Measurements from ENCODE around the gene NKX6-2.
"Not testable (repeated sequence)": the region's sequence is repeated elsewhere in the genome, so short reads cannot be mapped to it uniquely, and the experiment has no call there.

The NKX6-2 gene

GRCh38 chr10:132755166-132755711 is 30.7 kb downstream of the NKX6-2 start:
- no peak for DNase-seq (ENCODE audit: low read depth)

- DNase-seq (ENCODE audit: low read depth): no peak
Measured at GRCh38 chr10:132754071-132754470, 31.9 kb downstream of the NKX6-2 start.

DNA sequence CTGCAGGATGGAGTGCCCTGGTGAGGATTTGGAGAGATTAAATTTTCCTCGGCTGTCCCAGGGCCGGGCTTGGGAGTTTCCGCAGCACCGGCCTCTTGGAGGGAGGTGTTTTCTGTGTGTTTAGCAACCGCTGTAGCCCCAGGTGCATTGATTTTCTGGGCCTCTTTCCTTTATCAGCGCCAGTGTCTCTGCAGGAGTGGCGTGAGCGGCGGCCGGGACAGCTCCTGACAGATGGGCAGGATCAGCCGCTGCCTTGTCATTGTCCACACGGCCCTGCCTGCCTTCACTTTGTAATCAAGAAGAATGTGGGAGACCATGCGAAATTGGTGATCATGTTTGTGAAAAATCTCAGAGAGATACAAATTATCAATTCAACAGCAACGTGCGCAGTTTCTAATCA is 32.4 kb downstream of the NKX6-2 start:
- no peak for DNase-seq (ENCODE audit: low read depth)

DNA sequence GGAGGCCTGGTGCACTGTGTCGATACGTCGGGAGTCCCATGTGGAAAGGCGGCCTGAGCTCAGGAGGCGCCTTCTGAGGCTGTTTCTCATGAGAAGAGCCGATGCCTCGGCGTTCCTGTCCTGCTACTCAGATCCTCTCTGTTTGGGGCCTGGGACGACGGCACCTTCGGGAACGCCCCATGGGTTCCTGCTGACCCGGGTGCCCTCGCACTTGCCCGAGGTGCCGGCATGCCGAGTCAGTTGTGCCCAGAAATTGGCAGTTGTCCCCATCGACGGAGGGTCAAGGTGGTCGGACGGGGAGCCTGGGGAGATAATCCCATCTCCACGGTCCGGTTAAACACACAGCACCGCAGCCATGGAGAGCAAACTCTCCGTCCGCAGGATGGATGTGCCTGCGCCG is 33.0 kb downstream of the NKX6-2 start:
- DNase-seq (ENCODE audit: low read depth): no peak

- no peak for DNase-seq (ENCODE audit: low read depth)
Measured at GRCh38 chr10:132752378-132752777, 33.6 kb downstream of the NKX6-2 start.

DNA sequence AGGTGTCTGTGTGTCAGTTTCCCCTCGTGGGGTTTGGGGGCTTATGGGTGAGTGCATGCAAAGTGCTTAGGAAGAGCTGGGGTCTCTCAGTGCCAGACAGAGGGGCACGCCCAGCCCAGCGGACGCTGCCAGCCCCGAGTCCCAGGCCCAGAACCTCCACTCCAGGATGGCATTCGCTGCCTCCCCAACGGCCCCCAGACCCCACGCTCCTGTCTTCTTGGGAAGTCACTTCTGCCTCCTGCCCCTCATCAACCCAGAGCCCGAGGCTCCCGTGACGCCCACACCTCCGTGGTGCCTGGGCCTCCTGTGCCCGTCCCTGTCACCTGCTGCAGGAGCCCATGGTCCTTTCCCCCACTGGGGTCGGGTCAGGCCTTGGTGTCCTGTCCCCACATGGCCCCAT is 35.0 kb downstream of the NKX6-2 start:
- DNase-seq (ENCODE audit: low read depth): no peak

- no peak for DNase-seq (ENCODE audit: low read depth)
Measured at GRCh38 chr10:132749371-132749795, 36.6 kb downstream of the NKX6-2 start.

GRCh38 chr10:132748545-132749370 is 37.2 kb downstream of the NKX6-2 start:
- no peak for DNase-seq (ENCODE audit: low read depth)

DNA sequence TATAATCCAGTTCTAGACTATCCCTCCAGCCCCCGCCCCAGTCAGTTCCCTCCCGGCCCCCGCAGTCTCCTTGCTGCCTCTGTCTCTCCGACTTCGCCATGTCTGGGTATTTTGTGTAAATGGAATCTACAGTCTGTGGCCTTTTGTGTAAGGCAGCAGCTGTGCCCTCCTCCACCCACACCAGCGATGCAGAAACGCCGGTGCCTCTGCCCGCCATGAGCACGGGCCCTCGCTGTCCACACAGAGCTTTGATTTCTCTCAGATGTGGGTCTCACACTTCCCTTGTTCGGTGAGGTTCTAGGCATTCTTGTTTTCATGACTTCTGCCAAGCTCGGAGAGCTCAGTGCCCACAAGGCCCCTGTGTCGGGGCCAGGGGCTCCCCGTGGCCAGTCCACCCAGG is 37.8 kb downstream of the NKX6-2 start:
- DNase-seq (ENCODE audit: low read depth): no peak

DNA sequence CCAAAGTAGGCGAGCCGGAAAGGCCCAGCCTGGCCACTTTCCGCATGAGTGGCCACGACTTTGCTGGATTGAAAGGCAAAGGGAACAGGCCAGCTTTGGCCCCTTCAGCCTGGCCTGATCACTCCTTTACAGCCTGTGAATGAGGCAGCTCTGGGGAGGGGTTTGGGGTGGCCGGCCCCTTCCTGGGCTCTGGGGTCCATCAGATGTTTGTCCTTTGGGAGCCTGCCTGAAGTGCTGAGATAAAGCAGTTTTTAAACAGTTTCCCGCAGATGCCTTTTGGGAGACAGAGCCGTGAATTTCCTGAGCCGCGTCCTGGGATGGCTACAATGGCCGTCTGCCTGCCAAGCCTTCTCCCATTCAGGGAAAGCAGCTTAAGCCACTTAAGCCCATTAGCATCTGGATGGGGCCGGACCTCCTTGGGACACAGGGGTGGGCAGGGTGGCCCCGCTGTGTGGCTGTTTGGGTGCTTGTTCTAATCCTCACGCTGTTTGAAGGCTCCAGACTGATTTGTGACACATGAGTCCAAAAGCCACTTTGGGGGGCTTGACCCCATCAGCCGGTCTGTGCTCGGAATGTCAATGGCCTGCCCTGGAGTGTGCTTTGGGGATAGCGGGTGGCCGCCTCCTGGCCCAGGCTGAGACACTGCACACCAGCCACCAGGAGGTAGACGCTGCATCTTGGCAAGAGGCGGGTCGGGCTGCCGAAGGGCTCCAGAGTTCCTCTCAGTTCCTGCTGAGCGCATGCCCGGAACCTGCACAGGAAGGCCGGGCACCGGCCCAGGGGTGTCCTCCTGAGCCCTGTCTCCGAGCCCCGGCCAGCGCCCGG is 38.9 kb downstream of the NKX6-2 start:
- DNase-seq (ENCODE audit: low read depth): no peak

- DNase-seq (ENCODE audit: low read depth): no peak
Measured at GRCh38 chr10:132746386-132746785, 39.6 kb downstream of the NKX6-2 start.

DNA sequence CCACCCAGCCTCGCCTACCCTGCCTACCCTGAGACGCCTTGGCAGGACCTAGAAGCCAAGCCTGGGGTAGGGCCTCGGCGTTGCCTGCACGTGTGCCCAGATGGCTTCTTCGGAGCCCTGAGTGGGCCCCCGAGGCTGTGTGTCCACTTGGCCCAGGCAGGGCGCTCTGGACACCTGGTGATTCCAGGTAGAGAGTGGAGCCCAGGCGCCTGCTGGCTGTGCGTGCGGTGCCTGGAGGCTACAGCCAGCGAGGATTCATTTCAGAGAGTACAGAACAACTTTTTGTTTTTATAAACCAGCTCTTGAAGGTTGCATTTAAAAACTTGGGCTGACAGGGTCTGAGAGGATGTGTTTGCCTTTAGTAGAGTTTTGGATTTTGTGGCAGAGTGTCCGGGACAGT is 40.0 kb downstream of the NKX6-2 start:
- DNase-seq (ENCODE audit: low read depth): no peak

GRCh38 chr10:132745511-132745910 is 40.4 kb downstream of the NKX6-2 start:
- DNase-seq (ENCODE audit: low read depth): no peak

DNA sequence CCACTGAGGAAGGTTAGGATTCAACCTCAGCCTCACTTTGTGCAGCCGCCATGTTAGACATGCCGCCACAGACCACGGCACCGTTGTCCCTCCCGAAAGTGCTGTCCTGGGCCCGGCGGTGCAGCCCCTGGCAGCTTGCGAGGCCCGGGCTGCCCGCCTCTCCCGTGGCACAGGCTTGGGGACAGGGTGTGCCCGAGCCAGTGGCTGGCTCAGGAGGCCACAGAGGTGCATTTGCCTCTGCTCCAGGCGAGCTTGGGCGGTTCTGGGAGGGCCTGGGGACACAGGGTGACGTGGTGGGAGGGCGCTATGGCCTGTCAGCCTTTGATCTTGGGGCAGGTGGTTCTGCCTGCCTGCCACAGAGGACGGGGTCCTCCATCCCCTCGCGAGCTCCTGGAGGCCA is 41.1 kb downstream of the NKX6-2 start:
- DNase-seq (ENCODE audit: low read depth): no peak

DNA sequence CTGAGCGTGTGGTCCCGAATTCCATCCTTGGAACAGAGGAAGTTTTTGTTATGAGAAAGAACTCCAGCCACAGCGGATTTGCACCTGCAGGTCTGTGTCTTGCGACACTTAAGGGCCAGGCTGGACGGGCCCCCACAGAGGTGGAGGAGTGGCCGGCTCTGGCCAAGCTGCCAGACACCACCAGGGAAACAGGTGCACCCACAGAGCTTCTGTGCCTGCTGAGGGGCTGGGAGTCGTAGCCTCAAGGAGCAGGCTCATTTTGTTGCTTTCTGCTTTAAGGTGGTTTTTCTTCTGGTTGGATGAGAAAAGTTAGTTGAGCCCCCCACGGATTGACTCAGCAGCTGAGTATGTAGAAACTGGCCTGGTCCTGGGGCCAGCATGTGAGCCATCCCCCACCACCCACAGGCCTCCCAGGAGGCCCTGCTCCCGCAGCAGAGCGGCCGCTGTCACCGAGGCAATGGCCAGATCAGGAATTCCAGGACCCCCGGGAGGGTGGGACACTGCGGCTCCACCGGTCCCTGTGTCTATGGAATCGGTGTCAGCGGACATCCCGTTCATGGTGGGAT is 41.9 kb downstream of the NKX6-2 start:
- DNase-seq (ENCODE audit: low read depth): no peak

GRCh38 chr10:132743196-132743924 is 42.6 kb downstream of the NKX6-2 start:
- not testable (repeated sequence) for DNase-seq (ENCODE audit: low read depth)

DNA sequence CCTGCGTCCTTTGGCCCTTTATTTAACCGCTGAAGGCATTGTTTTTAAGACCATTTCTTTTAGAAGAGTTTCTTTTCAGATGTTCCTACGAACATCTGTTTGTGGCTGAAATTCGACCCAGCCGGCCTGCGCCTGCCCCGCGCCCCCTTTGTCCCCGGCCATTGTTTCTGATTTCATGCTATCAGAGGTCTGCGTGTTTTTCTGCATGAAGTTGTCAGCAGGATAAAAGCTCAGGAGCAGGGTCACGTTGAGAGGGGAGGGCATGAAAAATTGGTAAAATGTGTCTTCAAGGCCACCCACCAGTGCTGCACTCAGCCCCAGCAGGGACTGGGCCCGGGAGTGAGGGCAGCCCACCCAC is 43.1 kb downstream of the NKX6-2 start:
- DNase-seq (ENCODE audit: low read depth): no peak

DNA sequence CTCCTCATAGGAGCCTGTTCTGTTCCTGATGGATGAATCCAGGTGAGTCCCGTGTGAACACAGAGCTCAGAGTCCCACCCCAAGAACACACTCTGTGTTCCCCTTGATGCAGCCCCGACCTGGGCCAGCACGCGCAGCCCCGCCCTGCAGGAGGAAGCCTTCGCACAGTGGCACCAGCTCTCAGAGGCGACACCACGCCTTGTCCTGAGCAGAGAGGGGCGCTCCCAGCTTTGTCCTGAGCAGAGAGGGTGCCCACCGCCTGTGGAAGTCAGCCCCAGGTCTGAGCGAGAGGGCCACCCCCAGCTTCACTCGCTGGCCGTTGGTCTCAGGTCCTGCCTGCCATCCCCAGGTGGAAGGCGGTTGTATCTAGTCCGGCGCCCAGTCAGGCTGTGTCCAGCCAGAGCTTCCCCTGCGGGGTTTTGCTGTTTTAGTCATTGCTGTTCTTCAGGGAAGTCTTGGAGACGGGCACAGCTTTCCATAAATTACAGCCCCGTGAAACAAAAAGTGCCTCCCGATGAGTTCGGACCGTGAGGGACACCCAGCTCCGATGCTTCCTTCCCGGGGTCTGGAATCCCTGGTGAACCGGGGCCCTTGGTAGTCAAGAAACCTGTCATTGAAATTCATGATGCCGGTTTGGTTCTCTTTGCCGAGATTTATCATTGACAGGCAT is 43.6 kb downstream of the NKX6-2 start:
- no peak for DNase-seq (ENCODE audit: low read depth)

DNA sequence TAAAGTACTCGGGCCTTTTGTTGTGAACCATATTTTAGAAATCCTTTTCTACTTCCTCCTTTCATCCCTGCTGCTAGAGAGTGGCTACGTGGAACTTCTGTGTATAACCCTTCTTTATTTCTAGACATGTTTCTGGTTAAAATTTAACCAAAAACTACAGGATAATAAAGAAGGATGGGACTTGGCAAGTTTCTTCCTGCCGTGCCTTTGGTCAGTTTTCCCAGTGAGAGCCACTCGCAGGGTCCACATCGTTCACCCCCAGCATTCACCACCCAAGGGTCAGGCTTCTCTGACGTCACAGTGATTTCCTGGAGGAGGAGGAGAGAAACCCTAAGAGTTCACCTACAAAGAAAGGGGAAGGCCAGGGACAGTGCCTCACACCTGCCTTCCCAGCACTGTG is 45.4 kb downstream of the NKX6-2 start:
- no peak for DNase-seq (ENCODE audit: low read depth)

GRCh38 chr10:132739225-132739613 is 46.7 kb downstream of the NKX6-2 start:
- DNase-seq (ENCODE audit: low read depth): no peak

DNA sequence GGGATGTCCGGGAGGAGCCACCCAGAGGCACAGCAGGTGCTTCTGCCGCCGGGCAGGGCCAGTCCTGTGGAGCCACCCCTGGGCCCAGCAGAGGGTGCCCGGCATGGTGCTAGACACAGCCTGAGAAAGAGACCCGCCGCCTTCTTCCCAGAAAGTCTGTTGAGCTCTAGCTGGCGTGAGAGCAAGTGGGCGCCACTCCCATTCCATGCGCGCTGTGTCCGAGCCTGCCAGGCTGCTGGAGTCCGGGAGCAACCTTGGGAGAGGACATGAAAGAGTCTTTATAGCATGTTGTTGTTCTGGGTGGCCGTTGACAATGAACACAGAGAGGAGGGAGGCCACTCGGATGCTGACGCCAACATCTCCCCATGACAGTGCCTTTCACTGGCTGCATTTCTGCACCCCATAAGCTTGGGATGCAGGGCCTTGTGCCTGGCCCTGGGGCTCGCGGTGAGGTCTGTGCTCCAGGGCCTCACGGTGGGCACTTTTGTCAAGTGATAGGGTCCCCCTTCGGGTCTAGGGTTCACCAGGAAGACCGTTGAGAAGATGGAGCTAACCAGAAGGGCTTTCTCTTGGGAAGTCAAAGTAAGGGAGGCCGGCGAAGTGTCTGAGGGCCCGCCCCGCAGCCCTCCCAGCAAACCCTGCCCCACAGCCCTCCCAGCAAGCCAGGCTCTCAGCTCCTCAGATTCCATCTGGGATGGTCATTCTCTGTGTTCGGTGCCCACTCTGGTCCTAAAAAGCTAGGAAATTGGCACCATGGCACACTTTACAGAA is 47.3 kb downstream of the NKX6-2 start:
- no peak for DNase-seq (ENCODE audit: low read depth)
